Endothelial cell of umbilical vein (primary cell): ENCODE results near the gene RGS8.

Source experiments
- CTCF ChIP-seq, 2 donors: IDR thresholded peaks; 1 replicate in 1 of 2; 2 replicates in 1 of 2; pipeline ENCODE4 v1.5.1; 2011; ENCODE audit warnings: low read length in 2 of 2, mild to moderate bottlenecking in 2 of 2, moderate library complexity in 2 of 2, control low read depth in 1 of 2, inconsistent platforms in 1 of 2, low read depth in 1 of 2; ENCODE audit not compliant: insufficient read depth in 1 of 2; ENCODE audit errors: extremely low read depth in 1 of 2
- EZH2 ChIP-seq: IDR thresholded peaks from 2 replicates; pipeline ENCODE4 v1.6.1; 2012; ENCODE audit warnings: borderline replicate concordance, low read depth, mild to moderate bottlenecking, moderate library complexity, low read length, inconsistent platforms; ENCODE audit not compliant: severe bottlenecking
- POLR2A ChIP-seq: IDR thresholded peaks from 2 replicates; pipeline ENCODE4 v1.6.1; 2012; ENCODE audit warnings: low read depth, mild to moderate bottlenecking, control low read depth, low read length
- TF ChIP-seq, protein P1 (sequence below): IDR thresholded peaks from 2 replicates; pipeline ENCODE4 v1.6.1; 2011; ENCODE audit not compliant: insufficient read depth, insufficient read length

DNA sequence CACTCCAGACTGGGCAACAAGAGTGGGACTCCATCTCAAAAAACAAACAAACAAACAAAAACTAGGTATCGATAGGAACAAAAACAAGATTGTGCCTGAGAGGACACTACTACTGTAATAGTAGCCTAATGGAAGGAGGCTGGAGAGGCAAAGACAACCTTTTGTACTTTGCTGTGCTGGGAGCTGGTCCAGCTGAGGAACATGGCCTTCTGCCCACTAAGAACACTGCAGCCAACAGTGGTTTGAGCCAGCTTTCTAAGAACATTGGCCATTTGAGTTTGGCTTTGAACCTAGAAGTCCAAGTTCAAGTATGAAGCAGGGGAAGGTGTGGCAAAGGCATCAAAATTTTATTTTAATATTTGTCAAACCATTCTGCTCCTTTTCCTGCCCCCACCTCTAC, 22.7 kb upstream of the RGS8 start:
- TF ChIP-seq CTCF (IDR thresholded peaks at IDR 0.05; ENCODE audit: extremely low read depth in 1 of 2, insufficient read depth in 1 of 2, low read depth in 1 of 2, low read length in 2 of 2), result no peak
- no peak for TF ChIP-seq POLR2A
- TF ChIP-seq, protein P1, sequence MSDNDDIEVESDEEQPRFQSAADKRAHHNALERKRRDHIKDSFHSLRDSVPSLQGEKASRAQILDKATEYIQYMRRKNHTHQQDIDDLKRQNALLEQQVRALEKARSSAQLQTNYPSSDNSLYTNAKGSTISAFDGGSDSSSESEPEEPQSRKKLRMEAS, result no peak
- no peak for TF ChIP-seq EZH2
